ENCODE measurements around the gene PDGFD. TPM values are rescaled to one million over a fixed set of nuclear protein-coding genes. Genes with fewer than 3 reads are reported as not detected.

Gene PDGFD
- total RNA-seq, 1 experiment from 2014 or later = 2.6 TPM

DNA sequence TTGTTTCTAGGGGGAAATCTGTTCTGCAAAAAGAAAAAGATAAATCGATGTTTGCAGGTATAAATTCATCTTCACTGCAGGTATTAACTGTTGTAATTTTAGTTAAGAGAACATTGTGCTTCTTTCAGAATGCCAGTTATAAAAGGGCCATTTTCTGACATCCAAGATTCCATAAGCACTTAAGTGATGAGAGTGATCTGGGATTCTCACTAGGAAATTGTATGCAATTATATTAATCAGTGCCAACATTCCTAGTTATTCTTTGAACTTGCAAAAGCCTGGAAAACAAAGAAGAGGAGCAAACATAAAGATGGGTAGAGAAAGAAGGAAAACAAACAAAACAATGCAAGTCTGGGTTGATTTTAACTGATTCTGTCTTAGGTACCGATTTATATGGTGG is 122.2 kb downstream of the PDGFD start (continued):
- TF ChIP-seq, protein P1, sequence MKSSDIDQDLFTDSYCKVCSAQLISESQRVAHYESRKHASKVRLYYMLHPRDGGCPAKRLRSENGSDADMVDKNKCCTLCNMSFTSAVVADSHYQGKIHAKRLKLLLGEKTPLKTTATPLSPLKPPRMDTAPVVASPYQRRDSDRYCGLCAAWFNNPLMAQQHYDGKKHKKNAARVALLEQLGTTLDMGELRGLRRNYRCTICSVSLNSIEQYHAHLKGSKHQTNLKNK (CRISPR knock-in tag; IDR thresholded peaks at IDR 0.05) = no peak

DNA sequence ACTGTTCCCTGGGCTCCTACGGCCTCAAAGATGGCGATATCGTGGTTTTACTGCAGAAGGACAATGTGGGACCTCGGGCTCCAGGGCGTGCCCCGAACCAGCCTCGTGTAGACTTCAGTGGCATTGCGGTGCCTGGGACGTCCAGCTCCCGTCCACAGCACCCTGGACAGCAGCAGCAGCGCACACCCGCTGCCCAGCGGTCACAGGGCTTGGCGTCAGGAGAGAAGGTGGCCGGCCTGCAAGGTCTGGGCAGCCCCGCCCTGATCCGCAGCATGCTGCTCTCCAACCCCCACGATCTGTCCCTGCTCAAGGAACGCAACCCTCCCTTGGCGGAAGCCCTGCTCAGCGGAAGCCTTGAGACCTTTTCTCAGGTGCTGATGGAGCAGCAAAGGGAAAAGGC is 127.0 kb downstream of the PDGFD start:
- Mint-ChIP-seq H3K27me3 (ENCODE audit: low read depth) (no peaks in the 10 kb centered on the region), H3K9me3 (no peaks in the 10 kb centered on the region), H3K36me3 (no peaks in the 10 kb centered on the region), H3K4me1 (no peaks in the 10 kb centered on the region), H3K4me3 (no peak overlapping the region), H3K27ac (no peak overlapping the region)
- POLR2A ChIA-PET = no interaction called here
- TF ChIP-seq ESRRA (CRISPR knock-in tag; IDR thresholded peaks at IDR 0.05; ENCODE audit: borderline replicate concordance) (no peak), ZNF396 (CRISPR knock-in tag; IDR thresholded peaks at IDR 0.05; ENCODE audit: borderline replicate concordance) (no peak), TEAD4 (CRISPR knock-in tag; IDR thresholded peaks at IDR 0.05) (no peak), NFE2L1 (CRISPR knock-in tag; IDR thresholded peaks at IDR 0.05) (no peak), TEAD1 (CRISPR knock-in tag; IDR thresholded peaks at IDR 0.05) (no peak), TP53 (CRISPR knock-in tag; IDR thresholded peaks at IDR 0.05) (no peak), CBFB (CRISPR knock-in tag; IDR thresholded peaks at IDR 0.05; ENCODE audit: low read depth) (no peak), ZNF121 (CRISPR knock-in tag; IDR thresholded peaks at IDR 0.05) (no peak), ZNF219 (CRISPR knock-in tag; IDR thresholded peaks at IDR 0.05; ENCODE audit: borderline replicate concordance) (no peak), PRRX2 (CRISPR knock-in tag; IDR thresholded peaks at IDR 0.05) (no peak)
- TF ChIP-seq, protein P2, sequence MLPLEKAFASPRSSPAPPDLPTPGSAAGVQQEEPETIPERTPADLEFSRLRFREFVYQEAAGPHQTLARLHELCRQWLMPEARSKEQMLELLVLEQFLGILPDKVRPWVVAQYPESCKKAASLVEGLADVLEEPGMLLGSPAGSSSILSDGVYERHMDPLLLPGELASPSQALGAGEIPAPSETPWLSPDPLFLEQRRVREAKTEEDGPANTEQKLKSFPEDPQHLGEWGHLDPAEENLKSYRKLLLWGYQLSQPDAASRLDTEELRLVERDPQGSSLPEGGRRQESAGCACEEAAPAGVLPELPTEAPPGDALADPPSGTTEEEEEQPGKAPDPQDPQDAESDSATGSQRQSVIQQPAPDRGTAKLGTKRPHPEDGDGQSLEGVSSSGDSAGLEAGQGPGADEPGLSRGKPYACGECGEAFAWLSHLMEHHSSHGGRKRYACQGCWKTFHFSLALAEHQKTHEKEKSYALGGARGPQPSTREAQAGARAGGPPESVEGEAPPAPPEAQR (CRISPR knock-in tag; IDR thresholded peaks at IDR 0.05) = no peak
- TF ChIP-seq, protein P3, sequence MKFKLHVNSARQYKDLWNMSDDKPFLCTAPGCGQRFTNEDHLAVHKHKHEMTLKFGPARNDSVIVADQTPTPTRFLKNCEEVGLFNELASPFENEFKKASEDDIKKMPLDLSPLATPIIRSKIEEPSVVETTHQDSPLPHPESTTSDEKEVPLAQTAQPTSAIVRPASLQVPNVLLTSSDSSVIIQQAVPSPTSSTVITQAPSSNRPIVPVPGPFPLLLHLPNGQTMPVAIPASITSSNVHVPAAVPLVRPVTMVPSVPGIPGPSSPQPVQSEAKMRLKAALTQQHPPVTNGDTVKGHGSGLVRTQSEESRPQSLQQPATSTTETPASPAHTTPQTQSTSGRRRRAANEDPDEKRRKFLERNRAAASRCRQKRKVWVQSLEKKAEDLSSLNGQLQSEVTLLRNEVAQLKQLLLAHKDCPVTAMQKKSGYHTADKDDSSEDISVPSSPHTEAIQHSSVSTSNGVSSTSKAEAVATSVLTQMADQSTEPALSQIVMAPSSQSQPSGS (CRISPR knock-in tag; IDR thresholded peaks at IDR 0.05; ENCODE audit: borderline replicate concordance, low read depth) = no peak
- TF ChIP-seq, protein P4, sequence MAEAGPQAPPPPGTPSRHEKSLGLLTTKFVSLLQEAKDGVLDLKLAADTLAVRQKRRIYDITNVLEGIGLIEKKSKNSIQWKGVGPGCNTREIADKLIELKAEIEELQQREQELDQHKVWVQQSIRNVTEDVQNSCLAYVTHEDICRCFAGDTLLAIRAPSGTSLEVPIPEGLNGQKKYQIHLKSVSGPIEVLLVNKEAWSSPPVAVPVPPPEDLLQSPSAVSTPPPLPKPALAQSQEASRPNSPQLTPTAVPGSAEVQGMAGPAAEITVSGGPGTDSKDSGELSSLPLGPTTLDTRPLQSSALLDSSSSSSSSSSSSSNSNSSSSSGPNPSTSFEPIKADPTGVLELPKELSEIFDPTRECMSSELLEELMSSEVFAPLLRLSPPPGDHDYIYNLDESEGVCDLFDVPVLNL (CRISPR knock-in tag; IDR thresholded peaks at IDR 0.05; ENCODE audit: borderline replicate concordance, low read depth) = no peak
- TF ChIP-seq, protein P5, sequence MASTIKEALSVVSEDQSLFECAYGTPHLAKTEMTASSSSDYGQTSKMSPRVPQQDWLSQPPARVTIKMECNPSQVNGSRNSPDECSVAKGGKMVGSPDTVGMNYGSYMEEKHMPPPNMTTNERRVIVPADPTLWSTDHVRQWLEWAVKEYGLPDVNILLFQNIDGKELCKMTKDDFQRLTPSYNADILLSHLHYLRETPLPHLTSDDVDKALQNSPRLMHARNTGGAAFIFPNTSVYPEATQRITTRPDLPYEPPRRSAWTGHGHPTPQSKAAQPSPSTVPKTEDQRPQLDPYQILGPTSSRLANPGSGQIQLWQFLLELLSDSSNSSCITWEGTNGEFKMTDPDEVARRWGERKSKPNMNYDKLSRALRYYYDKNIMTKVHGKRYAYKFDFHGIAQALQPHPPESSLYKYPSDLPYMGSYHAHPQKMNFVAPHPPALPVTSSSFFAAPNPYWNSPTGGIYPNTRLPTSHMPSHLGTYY (CRISPR knock-in tag; IDR thresholded peaks at IDR 0.05) = no peak
- TF ChIP-seq, protein P6, sequence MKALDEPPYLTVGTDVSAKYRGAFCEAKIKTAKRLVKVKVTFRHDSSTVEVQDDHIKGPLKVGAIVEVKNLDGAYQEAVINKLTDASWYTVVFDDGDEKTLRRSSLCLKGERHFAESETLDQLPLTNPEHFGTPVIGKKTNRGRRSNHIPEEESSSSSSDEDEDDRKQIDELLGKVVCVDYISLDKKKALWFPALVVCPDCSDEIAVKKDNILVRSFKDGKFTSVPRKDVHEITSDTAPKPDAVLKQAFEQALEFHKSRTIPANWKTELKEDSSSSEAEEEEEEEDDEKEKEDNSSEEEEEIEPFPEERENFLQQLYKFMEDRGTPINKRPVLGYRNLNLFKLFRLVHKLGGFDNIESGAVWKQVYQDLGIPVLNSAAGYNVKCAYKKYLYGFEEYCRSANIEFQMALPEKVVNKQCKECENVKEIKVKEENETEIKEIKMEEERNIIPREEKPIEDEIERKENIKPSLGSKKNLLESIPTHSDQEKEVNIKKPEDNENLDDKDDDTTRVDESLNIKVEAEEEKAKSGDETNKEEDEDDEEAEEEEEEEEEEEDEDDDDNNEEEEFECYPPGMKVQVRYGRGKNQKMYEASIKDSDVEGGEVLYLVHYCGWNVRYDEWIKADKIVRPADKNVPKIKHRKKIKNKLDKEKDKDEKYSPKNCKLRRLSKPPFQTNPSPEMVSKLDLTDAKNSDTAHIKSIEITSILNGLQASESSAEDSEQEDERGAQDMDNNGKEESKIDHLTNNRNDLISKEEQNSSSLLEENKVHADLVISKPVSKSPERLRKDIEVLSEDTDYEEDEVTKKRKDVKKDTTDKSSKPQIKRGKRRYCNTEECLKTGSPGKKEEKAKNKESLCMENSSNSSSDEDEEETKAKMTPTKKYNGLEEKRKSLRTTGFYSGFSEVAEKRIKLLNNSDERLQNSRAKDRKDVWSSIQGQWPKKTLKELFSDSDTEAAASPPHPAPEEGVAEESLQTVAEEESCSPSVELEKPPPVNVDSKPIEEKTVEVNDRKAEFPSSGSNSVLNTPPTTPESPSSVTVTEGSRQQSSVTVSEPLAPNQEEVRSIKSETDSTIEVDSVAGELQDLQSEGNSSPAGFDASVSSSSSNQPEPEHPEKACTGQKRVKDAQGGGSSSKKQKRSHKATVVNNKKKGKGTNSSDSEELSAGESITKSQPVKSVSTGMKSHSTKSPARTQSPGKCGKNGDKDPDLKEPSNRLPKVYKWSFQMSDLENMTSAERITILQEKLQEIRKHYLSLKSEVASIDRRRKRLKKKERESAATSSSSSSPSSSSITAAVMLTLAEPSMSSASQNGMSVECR (CRISPR knock-in tag; IDR thresholded peaks at IDR 0.05; ENCODE audit: borderline replicate concordance) = no peak
- TF ChIP-seq, protein P7, sequence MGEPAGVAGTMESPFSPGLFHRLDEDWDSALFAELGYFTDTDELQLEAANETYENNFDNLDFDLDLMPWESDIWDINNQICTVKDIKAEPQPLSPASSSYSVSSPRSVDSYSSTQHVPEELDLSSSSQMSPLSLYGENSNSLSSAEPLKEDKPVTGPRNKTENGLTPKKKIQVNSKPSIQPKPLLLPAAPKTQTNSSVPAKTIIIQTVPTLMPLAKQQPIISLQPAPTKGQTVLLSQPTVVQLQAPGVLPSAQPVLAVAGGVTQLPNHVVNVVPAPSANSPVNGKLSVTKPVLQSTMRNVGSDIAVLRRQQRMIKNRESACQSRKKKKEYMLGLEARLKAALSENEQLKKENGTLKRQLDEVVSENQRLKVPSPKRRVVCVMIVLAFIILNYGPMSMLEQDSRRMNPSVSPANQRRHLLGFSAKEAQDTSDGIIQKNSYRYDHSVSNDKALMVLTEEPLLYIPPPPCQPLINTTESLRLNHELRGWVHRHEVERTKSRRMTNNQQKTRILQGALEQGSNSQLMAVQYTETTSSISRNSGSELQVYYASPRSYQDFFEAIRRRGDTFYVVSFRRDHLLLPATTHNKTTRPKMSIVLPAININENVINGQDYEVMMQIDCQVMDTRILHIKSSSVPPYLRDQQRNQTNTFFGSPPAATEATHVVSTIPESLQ (CRISPR knock-in tag; IDR thresholded peaks at IDR 0.05) = no peak
- DNase-seq (ENCODE audit: low spot score) (no peak), ATAC-seq (no peak)
- CTCF ChIA-PET = no interaction called here

Measured in WTC11 (cell line).